ENCODE results near the gene MUC15.
"Not testable (repeated sequence)": the region's sequence is repeated elsewhere in the genome, so short reads cannot be mapped to it uniquely, and the experiment has no call there.

MUC15 gene

GRCh38 chr11:26571861-26572654 lies at the start of gene MUC15:
MUC15 (minus strand) TSS chr11:26572263; CDS start chr11:26567094, 5,169 bp downstream.
- DNase-seq (ENCODE audit: low read depth in 2 of 2), result no peak

GRCh38 chr11:26621132-26621531 lies 49.1 kb upstream of the MUC15 start:
- peak; percentile 49 to 51 for DNase-seq (ENCODE audit: low read depth in 2 of 2)

- no peak for DNase-seq (ENCODE audit: low read depth in 2 of 2)
Measured at GRCh38 chr11:26620282-26621045, 48.4 kb upstream of the MUC15 start.

GRCh38 chr11:26618441-26618840 lies 46.4 kb upstream of the MUC15 start:
- DNase-seq (ENCODE audit: low read depth in 2 of 2), result no peak

- no peak for DNase-seq (ENCODE audit: low read depth in 2 of 2)
Measured at GRCh38 chr11:26613759-26614158, 41.7 kb upstream of the MUC15 start.

- no peak for DNase-seq (ENCODE audit: low read depth in 2 of 2)
Measured at GRCh38 chr11:26608507-26609146, 36.6 kb upstream of the MUC15 start.

- no peak for DNase-seq (ENCODE audit: low read depth in 2 of 2)
Measured at GRCh38 chr11:26607725-26608506, 35.9 kb upstream of the MUC15 start.

GRCh38 chr11:26599876-26600434 lies 27.9 kb upstream of the MUC15 start:
- no peak for DNase-seq (ENCODE audit: low read depth in 2 of 2)

GRCh38 chr11:26599425-26599824 lies 27.4 kb upstream of the MUC15 start:
- DNase-seq (ENCODE audit: low read depth in 2 of 2), result no peak

GRCh38 chr11:26597899-26598298 lies 25.8 kb upstream of the MUC15 start:
- no peak for DNase-seq (ENCODE audit: low read depth in 2 of 2)

- not testable (repeated sequence) for DNase-seq (ENCODE audit: low read depth in 2 of 2)
Measured at GRCh38 chr11:26597049-26597689, 25.1 kb upstream of the MUC15 start.

- not testable (repeated sequence) for DNase-seq (ENCODE audit: low read depth in 2 of 2)
Measured at GRCh38 chr11:26595207-26595865, 23.3 kb upstream of the MUC15 start.

- no peak for DNase-seq (ENCODE audit: low read depth in 2 of 2)
Measured at GRCh38 chr11:26593691-26594090, 21.6 kb upstream of the MUC15 start.

GRCh38 chr11:26587073-26587472 lies 15.0 kb upstream of the MUC15 start:
- DNase-seq (ENCODE audit: low read depth in 2 of 2), result no peak

- DNase-seq (ENCODE audit: low read depth in 2 of 2), result no peak
Measured at GRCh38 chr11:26584818-26585217, 12.8 kb upstream of the MUC15 start.

- no peak for DNase-seq (ENCODE audit: low read depth in 2 of 2)
Measured at GRCh38 chr11:26583550-26583949, 11.5 kb upstream of the MUC15 start.

GRCh38 chr11:26580929-26581328 lies 8.9 kb upstream of the MUC15 start:
- DNase-seq (ENCODE audit: low read depth in 2 of 2), result no peak

GRCh38 chr11:26579683-26580082 lies 7.6 kb upstream of the MUC15 start:
- DNase-seq (ENCODE audit: low read depth in 2 of 2), result no peak

- peak; percentile 18 to 25 for DNase-seq (ENCODE audit: low read depth in 2 of 2)
Measured at GRCh38 chr11:26578998-26579661, 7.1 kb upstream of the MUC15 start.

- no peak for DNase-seq (ENCODE audit: low read depth in 2 of 2)
Measured at GRCh38 chr11:26575946-26576345, 3.9 kb upstream of the MUC15 start.
